Mucosa of stomach (tissue), 1 donor: ENCODE results near the gene FAH.

Experiments used
- H3K27me3 ChIP-seq: one replicate; pipeline ENCODE4 v1.7.0; 2013; ENCODE audit warnings: mild to moderate bottlenecking, low read length; ENCODE audit not compliant: control insufficient read depth, insufficient read depth
- H3K36me3 ChIP-seq: one replicate; pipeline ENCODE4 v1.7.0; 2013; ENCODE audit warnings: low read length; ENCODE audit not compliant: control insufficient read depth, insufficient read depth
- H3K4me1 ChIP-seq: one replicate; pipeline ENCODE4 v1.7.0; 2013; ENCODE audit warnings: mild to moderate bottlenecking, low read length; ENCODE audit not compliant: control insufficient read depth, insufficient read depth
- H3K4me3 ChIP-seq: one replicate; pipeline ENCODE4 v1.7.0; 2013; ENCODE audit warnings: low read length
- H3K9ac ChIP-seq: one replicate; pipeline ENCODE4 v1.7.0; 2013; ENCODE audit warnings: mild to moderate bottlenecking, low read length, moderate library complexity
- H3K9me3 ChIP-seq: one replicate; pipeline ENCODE4 v1.7.0; 2013; ENCODE audit warnings: mild to moderate bottlenecking, low read length, moderate library complexity; ENCODE audit not compliant: control insufficient read depth
- donor health status: Pancreatic carcinoma.

FAH gene

GRCh38 chr15:80204231-80204630 lies 51.4 kb downstream of the FAH start:
- H3K27me3 ChIP-seq = no peaks in the 10 kb centered on the region
- H3K4me3 ChIP-seq = no peak overlapping the region
- no peaks in the 10 kb centered on the region for H3K36me3 ChIP-seq
- H3K9ac ChIP-seq = no peak overlapping the region
- no peaks in the 10 kb centered on the region for H3K9me3 ChIP-seq
- no peaks in the 10 kb centered on the region for H3K4me1 ChIP-seq

GRCh38 chr15:80207887-80208286 lies 55.1 kb downstream of the FAH start:
- no peaks in the 10 kb centered on the region for H3K4me1 ChIP-seq
- no peak overlapping the region for H3K9ac ChIP-seq
- no peaks in the 10 kb centered on the region for H3K27me3 ChIP-seq
- no peaks in the 10 kb centered on the region for H3K36me3 ChIP-seq
- H3K9me3 ChIP-seq = no peaks in the 10 kb centered on the region
- no peak overlapping the region for H3K4me3 ChIP-seq

- no peak overlapping the region for H3K9ac ChIP-seq
- H3K27me3 ChIP-seq = no peaks in the 10 kb centered on the region
Observed at GRCh38 chr15:80208758-80209734, 56.2 kb downstream of the FAH start.

GRCh38 chr15:80210611-80211573 lies 58.1 kb downstream of the FAH start:
- H3K9me3 ChIP-seq = no peaks in the 10 kb centered on the region
- H3K9ac ChIP-seq = no peak overlapping the region
- H3K27me3 ChIP-seq = no peaks in the 10 kb centered on the region
- no peaks in the 10 kb centered on the region for H3K4me1 ChIP-seq
- no peak overlapping the region for H3K4me3 ChIP-seq
- no peaks in the 10 kb centered on the region for H3K36me3 ChIP-seq

More at GRCh38 chr15:80208758-80209734, 56.2 kb downstream of the FAH start:
- Histone ChIP-seq H3K4me1 (no peaks in the 10 kb centered on the region), H3K4me3 (no peak overlapping the region), H3K36me3 (no peaks in the 10 kb centered on the region), H3K9me3 (no peaks in the 10 kb centered on the region)

- no peaks in the 10 kb centered on the region for H3K9me3 ChIP-seq
- no peaks in the 10 kb centered on the region for H3K4me1 ChIP-seq
- H3K4me3 ChIP-seq = no peak overlapping the region
Observed at GRCh38 chr15:80211976-80212375, 59.2 kb downstream of the FAH start.

GRCh38 chr15:80214910-80215309 lies 62.1 kb downstream of the FAH start:
- H3K27me3 ChIP-seq = no peaks in the 10 kb centered on the region
- H3K36me3 ChIP-seq = no peaks in the 10 kb centered on the region
- no peaks in the 10 kb centered on the region for H3K9me3 ChIP-seq
- H3K4me1 ChIP-seq = no peaks in the 10 kb centered on the region
- H3K9ac ChIP-seq = no peak overlapping the region
- H3K4me3 ChIP-seq = no peak overlapping the region

More at GRCh38 chr15:80211976-80212375, 59.2 kb downstream of the FAH start:
- no peaks in the 10 kb centered on the region for H3K27me3 ChIP-seq
- H3K9ac ChIP-seq = no peak overlapping the region
- H3K36me3 ChIP-seq = no peaks in the 10 kb centered on the region

GRCh38 chr15:80216141-80216540 lies 63.3 kb downstream of the FAH start:
- Histone ChIP-seq H3K4me1 (no peaks in the 10 kb centered on the region), H3K9me3 (no peaks in the 10 kb centered on the region), H3K27me3 (no peaks in the 10 kb centered on the region), H3K9ac (no peak overlapping the region), H3K4me3 (no peak overlapping the region), H3K36me3 (no peaks in the 10 kb centered on the region)

- Histone ChIP-seq H3K27me3 (no peaks in the 10 kb centered on the region), H3K36me3 (no peaks in the 10 kb centered on the region), H3K4me3 (no peak overlapping the region), H3K9me3 (no peaks in the 10 kb centered on the region), H3K4me1 (no peaks in the 10 kb centered on the region), H3K9ac (no peak overlapping the region)
Observed at GRCh38 chr15:80216911-80217310, 64.1 kb downstream of the FAH start.

- no peaks in the 10 kb centered on the region for H3K9me3 ChIP-seq
- H3K4me3 ChIP-seq = no peak overlapping the region
- H3K4me1 ChIP-seq = no peaks in the 10 kb centered on the region
- H3K36me3 ChIP-seq = no peaks in the 10 kb centered on the region
- H3K9ac ChIP-seq = no peak overlapping the region
- no peaks in the 10 kb centered on the region for H3K27me3 ChIP-seq
Observed at GRCh38 chr15:80217327-80217900, 64.6 kb downstream of the FAH start.

GRCh38 chr15:80219955-80220354 lies 67.2 kb downstream of the FAH start:
- no peaks in the 10 kb centered on the region for H3K9me3 ChIP-seq
- H3K36me3 ChIP-seq = no peaks in the 10 kb centered on the region
- no peaks in the 10 kb centered on the region for H3K27me3 ChIP-seq
- no peak overlapping the region for H3K4me3 ChIP-seq
- no peak overlapping the region for H3K9ac ChIP-seq
- H3K4me1 ChIP-seq = no peaks in the 10 kb centered on the region

- H3K4me1 ChIP-seq = no peaks in the 10 kb centered on the region
- no peaks in the 10 kb centered on the region for H3K9me3 ChIP-seq
- H3K27me3 ChIP-seq = no peaks in the 10 kb centered on the region
- no peaks in the 10 kb centered on the region for H3K36me3 ChIP-seq
- H3K9ac ChIP-seq = no peak overlapping the region
- no peak overlapping the region for H3K4me3 ChIP-seq
Observed at GRCh38 chr15:80228959-80229610, 76.3 kb downstream of the FAH start.
